ENCODE measurements around the gene PRADC1. TPM values are rescaled to one million over a fixed set of nuclear protein-coding genes. Genes with fewer than 3 reads are reported as not detected.

PRADC1 gene
- total RNA-seq, 1 experiment from 2014 or later = 9.4 TPM

GRCh38 chr2:73249636-73250035, 16.6 kb upstream of the PRADC1 start:
- no peak overlapping the region for H3K4me3 ChIP-seq
- TF ChIP-seq EZH2 (IDR thresholded peaks at IDR 0.05; ENCODE audit: low read depth) (no peak), CTCF (conservative IDR thresholded peaks at IDR 0.05) (no peak)
- H3K4me1 ChIP-seq (replicated peaks; ENCODE audit: insufficient read depth) = no peaks in the 10 kb centered on the region; the same call in none of the 2 replicates
- DNase-seq = no peak
- ChIA-PET POLR2A (ENCODE audit: unreplicated experiment) (no interaction called here), CTCF (no interaction called here)
- H2AFZ ChIP-seq = no peak overlapping the region
- H3F3A ChIP-seq (ENCODE audit: insufficient read depth, low read depth) = peaks cover 60% of the 10 kb centered on the region
- peaks cover 56% of the 10 kb centered on the region for H4K20me1 ChIP-seq (ENCODE audit: insufficient read depth)
- intact Hi-C loops (cut with micrococcal nuclease; ENCODE audit: unreplicated experiment) = no loop called here
- H3K9me2 ChIP-seq (ENCODE audit: insufficient read depth) = no peaks in the 10 kb centered on the region
- peaks cover 22% of the 10 kb centered on the region for H3K79me2 ChIP-seq (ENCODE audit: low read depth)
- no peak overlapping the region for H3K27ac ChIP-seq
- no peaks in the 10 kb centered on the region for H3K9me3 ChIP-seq (ENCODE audit: insufficient read depth, low read depth)
- no peaks in the 10 kb centered on the region for H3K27me3 ChIP-seq (ENCODE audit: insufficient read depth, low read depth)
- BruUV-seq (replicated peaks) = no TSS peak
- peaks cover 75% of the 10 kb centered on the region for H3K36me3 ChIP-seq (ENCODE audit: low read depth)
- H3K4me2 ChIP-seq = no peak overlapping the region

- Histone ChIP-seq H3F3A (ENCODE audit: insufficient read depth, low read depth) (peaks cover 59% of the 10 kb centered on the region), H3K36me3 (ENCODE audit: low read depth) (peaks cover 71% of the 10 kb centered on the region), H3K4me1 (replicated peaks; ENCODE audit: insufficient read depth) (peaks cover 16% of the 10 kb centered on the region), H3K9me2 (ENCODE audit: insufficient read depth) (no peaks in the 10 kb centered on the region), H2AFZ (no peak overlapping the region), H4K20me1 (ENCODE audit: insufficient read depth) (peaks cover 68% of the 10 kb centered on the region), H3K79me2 (ENCODE audit: low read depth) (peaks cover 42% of the 10 kb centered on the region), H3K27me3 (ENCODE audit: insufficient read depth, low read depth) (no peaks in the 10 kb centered on the region), H3K4me3 (no peak overlapping the region), H3K4me2 (no peak overlapping the region), H3K27ac (no peak overlapping the region), H3K9me3 (ENCODE audit: insufficient read depth, low read depth) (no peaks in the 10 kb centered on the region)
- intact Hi-C loops (cut with micrococcal nuclease; ENCODE audit: unreplicated experiment) = no loop called here
- ChIA-PET POLR2A (ENCODE audit: unreplicated experiment) (no interaction called here), CTCF (no interaction called here)
- DNase-seq = no peak
- TF ChIP-seq CTCF (conservative IDR thresholded peaks at IDR 0.05) = no peak
- TF ChIP-seq EZH2 (IDR thresholded peaks at IDR 0.05; ENCODE audit: low read depth) = no peak
- no TSS peak for BruUV-seq (replicated peaks)
Measured at GRCh38 chr2:73246850-73247249, 13.8 kb upstream of the PRADC1 start.

- H4K20me1 ChIP-seq (ENCODE audit: insufficient read depth) = peaks cover 83% of the 10 kb centered on the region
- no peaks in the 10 kb centered on the region for H3K9me2 ChIP-seq (ENCODE audit: insufficient read depth)
- H3K36me3 ChIP-seq (ENCODE audit: low read depth) = peaks cover 71% of the 10 kb centered on the region
- H3F3A ChIP-seq (ENCODE audit: insufficient read depth, low read depth) = peaks cover 47% of the 10 kb centered on the region
- ChIA-PET CTCF (no interaction called here), POLR2A (ENCODE audit: unreplicated experiment) (interaction anchor here (0.7 kb wide), 1 partner anchor 40 kb away, joined by 3 read pairs; the partner anchor contains the start of gene FBXO41)
- DNase-seq = no peak
- H3K4me2 ChIP-seq = 0 out of 2 replicates have a peak overlapping the region, but pooled peaks have one; percentile 9
- H3K9me3 ChIP-seq (ENCODE audit: insufficient read depth, low read depth) = no peaks in the 10 kb centered on the region
- intact Hi-C loops (cut with micrococcal nuclease; ENCODE audit: unreplicated experiment) = loop anchor here (1.0 kb wide), 1 partner anchor 10 kb away; the partner anchor contains the start of gene CCT7
- no TSS peak for BruUV-seq (replicated peaks)
- no peak overlapping the region for H2AFZ ChIP-seq
- peaks cover 64% of the 10 kb centered on the region for H3K79me2 ChIP-seq (ENCODE audit: low read depth)
- H3K27ac ChIP-seq = no peak overlapping the region
- H3K4me3 ChIP-seq = no peak overlapping the region
- TF ChIP-seq EZH2 (IDR thresholded peaks at IDR 0.05; ENCODE audit: low read depth) (no peak), CTCF (conservative IDR thresholded peaks at IDR 0.05) (no peak)
- H3K4me1 ChIP-seq (replicated peaks; ENCODE audit: insufficient read depth) = peaks cover 16% of the 10 kb centered on the region
- H3K27me3 ChIP-seq (ENCODE audit: insufficient read depth, low read depth) = no peaks in the 10 kb centered on the region
Measured at GRCh38 chr2:73244580-73244979, 11.5 kb upstream of the PRADC1 start.

Data from PC-9 (cell line).